GM12892 (cell line): ENCODE data around the gene L1TD1.
"Not testable (repeated sequence)": the region's sequence is repeated elsewhere in the genome, so short reads cannot be mapped to it uniquely, and the experiment has no call there.

Experiments used
- POLR2A ChIP-seq: IDR thresholded peaks from 2 replicates; pipeline ENCODE4 v1.6.1; 2011; ENCODE audit warnings: low read depth, low read length, control low read depth
- POLR2AphosphoS5 ChIP-seq: IDR thresholded peaks from 2 replicates; pipeline ENCODE4 v1.6.1; 2011; ENCODE audit warnings: low read depth, low read length, control low read depth
- TAF1 ChIP-seq: IDR thresholded peaks from 2 replicates; pipeline ENCODE4 v1.6.1; 2011; ENCODE audit warnings: low read depth, mild to moderate bottlenecking, control low read depth, low read length, borderline replicate concordance

GRCh38 chr1:62180054-62180453, 14.6 kb upstream of the L1TD1 start:
- not testable (repeated sequence) for TF ChIP-seq POLR2A, TAF1, POLR2AphosphoS5
